GM19455 (cell line): ENCODE results near the gene EPC2.
"Not testable (repeated sequence)": the region's sequence is repeated elsewhere in the genome, so short reads cannot be mapped to it uniquely, and the experiment has no call there.

ENCODE experiments used
- ATAC-seq: cut with Tn5 transposase; IDR thresholded peaks from one replicate; pipeline ENCODE4 v1.9.1; 2021; ENCODE audit not compliant: unreplicated experiment

EPC2 gene

DNA sequence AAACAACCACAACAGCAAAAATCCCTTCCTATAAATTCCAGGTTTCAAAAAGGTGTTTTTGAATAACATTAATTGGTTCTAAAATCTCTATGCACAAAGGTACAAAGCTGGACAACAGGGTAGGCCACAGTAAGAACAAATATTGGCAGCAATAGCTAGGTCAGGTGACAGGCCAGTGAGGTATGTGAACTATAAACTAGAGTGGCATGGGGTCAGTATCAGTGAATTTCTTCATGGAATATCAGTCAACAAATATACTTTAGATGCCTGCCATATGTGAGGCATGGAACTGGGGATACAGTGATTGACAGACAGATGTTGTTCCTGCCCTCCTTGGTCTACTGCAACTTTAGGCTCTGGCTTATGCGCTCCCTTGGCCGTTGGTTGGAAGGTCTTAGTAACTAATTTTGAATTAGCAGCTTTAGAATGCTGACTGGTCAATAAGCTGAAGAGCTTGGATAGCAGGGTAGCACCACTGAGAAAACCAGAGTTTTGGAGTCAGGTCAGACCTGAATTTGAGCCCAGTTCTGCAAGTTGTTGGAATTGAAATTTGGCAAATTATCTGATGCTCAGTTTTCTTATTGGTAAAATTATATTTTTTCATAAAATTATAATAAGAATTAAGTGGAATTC lies 2.3 kb upstream of the EPC2 start:
- no peak for ATAC-seq

GRCh38 chr2:148642891-148643416 lies 1.6 kb upstream of the EPC2 start:
- ATAC-seq: no peak

GRCh38 chr2:148643421-148643820 lies 1.1 kb upstream of the EPC2 start:
- no peak for ATAC-seq

- peak; percentile 49 for ATAC-seq
These were observed 460 bp downstream of the EPC2 start for GRCh38 chr2:148644883-148645538.

GRCh38 chr2:148645539-148646230 lies 1.1 kb downstream of the EPC2 start:
- ATAC-seq: peak; percentile 41

GRCh38 chr2:148646231-148646559 lies 1.6 kb downstream of the EPC2 start:
- no peak for ATAC-seq

- not testable (repeated sequence) for ATAC-seq
These were observed 3.2 kb downstream of the EPC2 start for GRCh38 chr2:148647711-148648110.

DNA sequence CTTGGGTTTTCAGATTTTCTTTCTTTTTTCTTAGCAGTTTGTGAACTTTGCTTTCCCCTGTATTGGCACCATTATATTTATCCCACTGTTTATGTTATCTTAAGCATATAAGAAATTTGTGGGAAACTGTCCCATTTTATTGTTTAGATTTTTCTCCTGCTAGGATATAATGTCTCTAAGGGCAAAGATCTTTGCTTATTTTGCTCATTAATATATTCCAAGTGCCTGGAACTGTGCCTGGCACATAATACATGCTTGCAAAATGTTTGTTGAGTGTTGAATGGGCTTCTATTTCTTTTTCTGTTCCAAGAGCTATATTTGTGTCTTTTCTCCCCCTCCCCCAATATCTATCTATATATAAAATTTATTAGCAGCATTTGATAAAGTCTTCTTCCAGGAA lies 5.4 kb downstream of the EPC2 start:
- no peak for ATAC-seq

DNA sequence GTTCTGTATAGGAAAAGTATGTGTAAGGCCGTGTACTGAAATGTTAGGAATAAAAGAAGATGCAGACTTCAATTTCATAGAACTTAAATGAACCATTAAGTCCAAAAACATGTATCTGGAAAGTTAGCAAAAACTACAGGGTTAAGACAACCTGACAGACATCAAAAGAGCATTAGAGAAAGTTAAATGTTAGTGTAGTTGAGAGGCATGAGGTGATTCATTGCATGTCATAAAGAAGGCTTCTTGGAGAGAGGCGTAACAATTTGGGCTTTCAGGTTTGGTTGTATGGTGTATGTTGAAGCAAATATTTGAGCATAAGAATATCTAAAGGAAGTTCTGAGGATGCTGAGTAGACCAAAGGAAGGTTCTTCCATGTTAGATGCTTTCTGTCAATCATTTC lies 6.3 kb downstream of the EPC2 start:
- no peak for ATAC-seq

DNA sequence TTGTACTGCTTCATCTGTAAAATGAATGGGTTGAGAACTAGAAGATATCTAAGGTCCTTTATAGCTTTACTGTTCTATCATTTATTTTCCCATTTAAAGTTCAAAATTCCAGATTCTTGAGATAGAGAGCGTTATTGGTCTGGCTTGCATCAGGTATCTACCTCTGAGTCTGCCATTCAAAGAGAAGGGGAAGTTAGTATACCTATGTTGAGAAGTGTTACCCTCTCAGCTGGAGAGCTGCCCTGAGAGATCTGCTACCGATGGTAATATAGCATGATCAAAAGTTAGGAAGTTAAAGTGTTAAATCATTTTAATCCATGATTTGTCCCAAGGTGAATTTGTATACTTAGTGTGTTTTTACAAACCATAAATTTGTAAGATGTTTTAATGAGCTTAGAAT lies 7.4 kb downstream of the EPC2 start:
- ATAC-seq: no peak

- ATAC-seq: peak; percentile 96
These were observed 8.9 kb downstream of the EPC2 start for GRCh38 chr2:148653437-148653836.

DNA sequence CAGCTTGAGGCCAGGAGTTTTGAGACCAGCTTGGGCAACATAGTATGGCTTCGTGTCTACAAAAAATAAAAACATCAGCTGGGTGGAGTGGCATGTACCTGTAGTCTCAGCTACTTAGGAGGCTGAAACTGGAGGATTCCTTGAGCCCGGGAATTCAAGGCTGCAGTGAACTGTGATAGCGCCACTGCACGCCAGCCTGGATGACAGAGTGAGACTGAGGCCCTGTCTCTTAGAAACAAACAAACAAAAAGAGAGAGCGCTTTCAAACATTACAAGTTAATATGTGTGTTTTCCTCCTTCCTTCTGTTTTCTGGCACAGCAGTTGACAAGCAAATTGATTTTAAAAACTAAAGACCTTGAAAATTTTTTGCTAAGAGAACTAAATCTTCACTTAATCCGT lies 9.9 kb downstream of the EPC2 start:
- no peak for ATAC-seq

DNA sequence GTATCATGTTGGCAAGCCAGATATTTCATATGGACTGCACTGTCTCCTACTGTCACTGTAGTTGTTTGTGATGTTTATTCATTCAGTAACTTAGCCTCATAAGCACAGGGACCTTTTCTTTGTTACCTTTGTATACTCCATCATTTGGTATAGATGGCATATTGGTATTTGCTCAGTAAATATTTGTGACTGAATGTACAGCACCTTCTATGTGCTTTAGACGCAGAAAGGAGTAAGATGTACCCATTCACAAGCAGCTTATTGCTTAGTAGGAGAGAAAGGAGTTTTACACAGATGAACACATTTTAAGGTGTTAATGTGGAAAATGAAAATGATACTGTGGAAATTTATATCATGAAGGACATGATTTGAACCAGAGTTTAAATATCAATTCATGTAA lies 12.0 kb downstream of the EPC2 start:
- no peak for ATAC-seq

DNA sequence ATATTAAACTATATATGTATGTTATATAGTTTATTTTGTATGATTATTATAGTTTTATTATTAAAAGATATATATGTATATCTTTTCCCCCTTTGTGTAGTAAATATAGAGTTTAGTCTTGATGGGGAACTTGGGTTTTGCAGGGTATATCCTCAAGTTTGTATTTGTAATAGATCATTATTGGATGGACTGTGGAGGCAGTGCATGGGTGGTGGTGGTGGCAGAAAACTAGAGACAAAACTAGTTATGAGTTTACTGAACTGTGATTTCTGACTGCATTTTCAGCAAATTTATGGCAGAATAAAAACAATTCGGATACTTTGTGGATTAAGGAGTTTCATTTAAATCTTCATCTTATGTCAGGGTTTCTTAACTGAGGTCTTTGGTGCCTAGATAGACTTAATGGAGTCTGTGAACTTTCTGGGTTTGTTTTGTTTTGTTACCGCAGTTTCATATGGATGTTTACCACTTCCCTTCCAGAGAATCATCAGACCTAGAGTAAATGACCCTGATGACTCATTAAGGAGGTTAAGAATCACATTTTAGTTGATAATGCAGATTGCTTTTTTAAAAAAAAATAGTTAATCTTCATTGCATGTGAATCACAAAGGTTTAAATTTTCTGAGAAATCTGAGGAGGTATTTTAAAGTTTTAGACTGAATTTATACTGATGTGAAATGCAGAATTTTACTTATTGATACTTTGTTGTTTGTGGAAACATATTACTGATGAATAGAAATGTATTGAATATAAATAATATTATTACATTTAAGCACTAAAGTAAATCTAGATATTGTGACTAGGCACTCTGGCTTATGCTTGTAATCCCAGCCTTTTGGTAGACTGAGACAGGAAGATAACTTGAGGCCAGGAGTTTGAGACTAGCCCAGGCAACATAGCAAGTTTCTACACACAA lies 14.5 kb downstream of the EPC2 start:
- peak; percentile 98 for ATAC-seq

- no peak for ATAC-seq
These were observed 16.4 kb downstream of the EPC2 start for GRCh38 chr2:148660999-148661398.

DNA sequence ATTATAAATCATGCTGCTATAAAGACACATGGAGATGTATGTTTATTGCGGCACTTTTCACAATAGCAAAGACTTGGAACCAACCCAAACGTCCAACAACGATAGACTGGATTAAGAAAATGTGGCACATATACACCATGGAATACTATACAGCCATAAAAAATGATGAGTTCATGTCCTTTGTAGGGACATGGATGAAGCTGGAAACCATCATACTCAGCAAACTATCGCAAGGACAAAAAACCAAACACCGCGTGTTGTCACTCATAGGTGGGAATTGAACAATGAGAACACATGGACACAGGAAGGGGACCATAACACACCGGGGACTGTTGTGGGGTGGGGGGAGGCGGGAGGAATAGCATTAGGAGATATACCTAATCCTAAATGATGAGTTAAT lies 17.8 kb downstream of the EPC2 start:
- ATAC-seq: not testable (repeated sequence)

GRCh38 chr2:148664229-148664628 lies 19.7 kb downstream of the EPC2 start:
- no peak for ATAC-seq

- no peak for ATAC-seq
These were observed 22.0 kb downstream of the EPC2 start for GRCh38 chr2:148666555-148666954.

GRCh38 chr2:148667113-148667836 lies 22.7 kb downstream of the EPC2 start:
- no peak for ATAC-seq

GRCh38 chr2:148670773-148671172 lies 26.2 kb downstream of the EPC2 start:
- ATAC-seq: no peak
